ENCODE measurements around the gene IL3RA.
A peak's percentile ranks its signal among the peaks of the same experiment; 100 is the strongest.
"Not testable (repeated sequence)": the region's sequence is repeated elsewhere in the genome, so short reads cannot be mapped to it uniquely, and the experiment has no call there.

IL3RA gene

GRCh38 chrX:1354036-1355019, 17.7 kb downstream of the IL3RA start:
- Mint-ChIP-seq H3K4me1 (ENCODE audit: low read depth) (peaks cover 3% of the 10 kb centered on the region), H3K27ac (no peak overlapping the region), H3K4me3 (no peak overlapping the region), H3K27me3 (ENCODE audit: low read depth) (no peaks in the 10 kb centered on the region), H3K9me3 (peaks cover 5% of the 10 kb centered on the region), H3K36me3 (ENCODE audit: low read depth) (peaks cover 26% of the 10 kb centered on the region)

- H3K27me3 Mint-ChIP-seq (ENCODE audit: low read depth) = no peaks in the 10 kb centered on the region
- peaks cover 3% of the 10 kb centered on the region for H3K4me1 Mint-ChIP-seq (ENCODE audit: low read depth)
- peaks cover 33% of the 10 kb centered on the region for H3K36me3 Mint-ChIP-seq (ENCODE audit: low read depth)
- H3K27ac Mint-ChIP-seq = peak overlapping the region; percentile 9
- H3K4me3 Mint-ChIP-seq = no peak overlapping the region
- H3K9me3 Mint-ChIP-seq = peaks cover 13% of the 10 kb centered on the region
These were observed 18.8 kb downstream of the IL3RA start for GRCh38 chrX:1355131-1356046.

- peaks cover 14% of the 10 kb centered on the region for H3K9me3 Mint-ChIP-seq
- peaks cover 39% of the 10 kb centered on the region for H3K36me3 Mint-ChIP-seq (ENCODE audit: low read depth)
- peaks cover 7% of the 10 kb centered on the region for H3K4me1 Mint-ChIP-seq (ENCODE audit: low read depth)
- no peak overlapping the region for H3K4me3 Mint-ChIP-seq
- H3K27ac Mint-ChIP-seq = no peak overlapping the region
- no peaks in the 10 kb centered on the region for H3K27me3 Mint-ChIP-seq (ENCODE audit: low read depth)
These were observed 21.4 kb downstream of the IL3RA start for GRCh38 chrX:1357993-1358392.

GRCh38 chrX:1358793-1359476, 22.4 kb downstream of the IL3RA start:
- H3K36me3 Mint-ChIP-seq (ENCODE audit: low read depth) = peaks cover 39% of the 10 kb centered on the region
- H3K4me1 Mint-ChIP-seq (ENCODE audit: low read depth) = peaks cover 7% of the 10 kb centered on the region
- no peak overlapping the region for H3K27ac Mint-ChIP-seq
- H3K27me3 Mint-ChIP-seq (ENCODE audit: low read depth) = no peaks in the 10 kb centered on the region
- peaks cover 14% of the 10 kb centered on the region for H3K9me3 Mint-ChIP-seq
- H3K4me3 Mint-ChIP-seq = no peak overlapping the region

- H3K27ac Mint-ChIP-seq = no peak overlapping the region
- no peak overlapping the region for H3K4me3 Mint-ChIP-seq
- peaks cover 35% of the 10 kb centered on the region for H3K36me3 Mint-ChIP-seq (ENCODE audit: low read depth)
- no peaks in the 10 kb centered on the region for H3K27me3 Mint-ChIP-seq (ENCODE audit: low read depth)
- peaks cover 4% of the 10 kb centered on the region for H3K4me1 Mint-ChIP-seq (ENCODE audit: low read depth)
- peaks cover 14% of the 10 kb centered on the region for H3K9me3 Mint-ChIP-seq
These were observed 22.9 kb downstream of the IL3RA start for GRCh38 chrX:1359477-1359873.

GRCh38 chrX:1360171-1360570, 23.6 kb downstream of the IL3RA start:
- Mint-ChIP-seq H3K27me3 (ENCODE audit: low read depth) (no peaks in the 10 kb centered on the region), H3K36me3 (ENCODE audit: low read depth) (peaks cover 38% of the 10 kb centered on the region), H3K27ac (no peak overlapping the region), H3K4me3 (no peak overlapping the region), H3K4me1 (ENCODE audit: low read depth) (peaks cover 4% of the 10 kb centered on the region), H3K9me3 (peaks cover 14% of the 10 kb centered on the region)

GRCh38 chrX:1361275-1361674, 24.7 kb downstream of the IL3RA start:
- Mint-ChIP-seq H3K27me3 (ENCODE audit: low read depth) (no peaks in the 10 kb centered on the region), H3K27ac (no peak overlapping the region)

GRCh38 chrX:1361910-1362309, 25.3 kb downstream of the IL3RA start:
- peaks cover 38% of the 10 kb centered on the region for H3K36me3 Mint-ChIP-seq (ENCODE audit: low read depth)
- no peaks in the 10 kb centered on the region for H3K27me3 Mint-ChIP-seq (ENCODE audit: low read depth)
- H3K4me3 Mint-ChIP-seq = no peak overlapping the region
- H3K27ac Mint-ChIP-seq = peak overlapping the region; percentile 13
- peaks cover 4% of the 10 kb centered on the region for H3K4me1 Mint-ChIP-seq (ENCODE audit: low read depth)
- H3K9me3 Mint-ChIP-seq = peaks cover 14% of the 10 kb centered on the region

More at GRCh38 chrX:1361275-1361674, 24.7 kb downstream of the IL3RA start:
- Mint-ChIP-seq H3K9me3 (peaks cover 14% of the 10 kb centered on the region), H3K36me3 (ENCODE audit: low read depth) (peaks cover 38% of the 10 kb centered on the region), H3K4me1 (ENCODE audit: low read depth) (peaks cover 4% of the 10 kb centered on the region), H3K4me3 (no peak overlapping the region)

GRCh38 chrX:1366363-1366762, 29.8 kb downstream of the IL3RA start:
- not testable (repeated sequence) for H3K4me3 Mint-ChIP-seq; H3K27me3 Mint-ChIP-seq (ENCODE audit: low read depth); H3K4me1 Mint-ChIP-seq (ENCODE audit: low read depth); H3K27ac Mint-ChIP-seq; H3K9me3 Mint-ChIP-seq
- H3K36me3 Mint-ChIP-seq (ENCODE audit: low read depth) = peaks cover 19% of the 10 kb centered on the region

GRCh38 chrX:1368385-1368698, 31.8 kb downstream of the IL3RA start:
- Mint-ChIP-seq H3K9me3 (no peaks in the 10 kb centered on the region), H3K36me3 (ENCODE audit: low read depth) (peaks cover 10% of the 10 kb centered on the region), H3K27me3 (ENCODE audit: low read depth) (no peaks in the 10 kb centered on the region), H3K27ac (peak overlapping the region; percentile 55), H3K4me1 (ENCODE audit: low read depth) (peaks cover 4% of the 10 kb centered on the region), H3K4me3 (no peak overlapping the region)

GRCh38 chrX:1378306-1378759, 41.7 kb downstream of the IL3RA start:
- Mint-ChIP-seq H3K9me3 (no peaks in the 10 kb centered on the region), H3K36me3 (ENCODE audit: low read depth) (peaks cover 8% of the 10 kb centered on the region), H3K4me3 (no peak overlapping the region), H3K27ac (no peak overlapping the region), H3K4me1 (ENCODE audit: low read depth) (no peaks in the 10 kb centered on the region), H3K27me3 (ENCODE audit: low read depth) (no peaks in the 10 kb centered on the region)

GRCh38 chrX:1380672-1381233, 44.2 kb downstream of the IL3RA start:
- Mint-ChIP-seq H3K4me3 (no peak overlapping the region), H3K4me1 (ENCODE audit: low read depth) (no peaks in the 10 kb centered on the region), H3K36me3 (ENCODE audit: low read depth) (peaks cover 19% of the 10 kb centered on the region), H3K9me3 (no peaks in the 10 kb centered on the region), H3K27me3 (ENCODE audit: low read depth) (no peaks in the 10 kb centered on the region), H3K27ac (no peak overlapping the region)

- peaks cover 44% of the 10 kb centered on the region for H3K36me3 Mint-ChIP-seq (ENCODE audit: low read depth)
- H3K4me3 Mint-ChIP-seq = no peak overlapping the region
- H3K9me3 Mint-ChIP-seq = no peaks in the 10 kb centered on the region
- peaks cover 6% of the 10 kb centered on the region for H3K4me1 Mint-ChIP-seq (ENCODE audit: low read depth)
- H3K27ac Mint-ChIP-seq = no peak overlapping the region
- H3K27me3 Mint-ChIP-seq (ENCODE audit: low read depth) = no peaks in the 10 kb centered on the region
These were observed 48.2 kb downstream of the IL3RA start for GRCh38 chrX:1384658-1385252.
